Measurements from ENCODE around the gene EPHA2. TPM values are rescaled to one million over a fixed set of nuclear protein-coding genes. Genes with fewer than 3 reads are reported as not detected.
"Not testable (repeated sequence)": the region's sequence is repeated elsewhere in the genome, so short reads cannot be mapped to it uniquely, and the experiment has no call there.

The EPHA2 gene
- total and polyA plus RNA-seq, 12 donors = 7.8 to 25.1 (median 11.3) TPM

- no peaks in the 10 kb centered on the region for H3K4me1 ChIP-seq
- no peak for TF ChIP-seq CTCF (IDR thresholded peaks at IDR 0.05)
- H3K27me3 ChIP-seq = no peaks in the 10 kb centered on the region
- ATAC-seq (no peak), DNase-seq (no peak)
- no peak overlapping the region for H3K4me3 ChIP-seq
- WGBS, 2 donors = 39 to 64% methylated on average over 1 of the region's 1 CpG
- H3K9me3 ChIP-seq = no peaks in the 10 kb centered on the region
- intact Hi-C loops (cut with DNase I) = loop anchor here in 1 of 10 donors (5.0 kb wide), 1 partner anchor 43 kb away; no protein-coding TSS in a partner anchor
- H3K27ac ChIP-seq = no peak overlapping the region
- H3K36me3 ChIP-seq = peaks cover 0 to 38% (median 0%) of the 10 kb centered on the region in 9 donors
Observed at GRCh38 chr1:16199157-16199501, 43.3 kb upstream of the EPHA2 start.

- intact Hi-C loops (cut with DNase I) = loop anchor here in 1 of 10 donors (5.0 kb wide), 1 partner anchor 44 kb away; no protein-coding TSS in a partner anchor
- no peak overlapping the region for H3K27ac ChIP-seq
- H3K27me3 ChIP-seq = no peaks in the 10 kb centered on the region
- TF ChIP-seq CTCF (IDR thresholded peaks at IDR 0.05) = no peak
- H3K4me1 ChIP-seq = no peaks in the 10 kb centered on the region
- H3K9me3 ChIP-seq = no peaks in the 10 kb centered on the region
- H3K4me3 ChIP-seq = no peak overlapping the region
- peaks cover 0 to 38% (median 0%) of the 10 kb centered on the region in 9 donors for H3K36me3 ChIP-seq
- no peak for ATAC-seq
- 91 to 92% methylated on average over 8 of the region's 8 CpGs for WGBS, 2 donors
- no peak for DNase-seq
Observed at GRCh38 chr1:16198444-16199156, 42.7 kb upstream of the EPHA2 start.

- WGBS, 2 donors = 66 to 95% methylated on average over 2 to 3 of the region's 3 CpGs
- Histone ChIP-seq H3K4me1 (peaks cover 0 to 4% (median 0%) of the 10 kb centered on the region in 9 donors), H3K27me3 (no peaks in the 10 kb centered on the region), H3K4me3 (no peak overlapping the region), H3K27ac (no peak overlapping the region), H3K36me3 (peaks cover 0 to 30% (median 0%) of the 10 kb centered on the region in 9 donors), H3K9me3 (no peaks in the 10 kb centered on the region)
- ATAC-seq (no peak), DNase-seq (no peak)
- TF ChIP-seq CTCF (IDR thresholded peaks at IDR 0.05) = no peak
- intact Hi-C loops (cut with DNase I) = loop anchor here in 1 of 10 donors (5.0 kb wide), 1 partner anchor 45 kb away; no protein-coding TSS in a partner anchor
Observed at GRCh38 chr1:16196874-16197273, 41.0 kb upstream of the EPHA2 start.

GRCh38 chr1:16196139-16196538 lies 40.3 kb upstream of the EPHA2 start:
- peaks cover 0 to 24% (median 0%) of the 10 kb centered on the region in 9 donors for H3K36me3 ChIP-seq
- not testable (repeated sequence) for ATAC-seq, H3K4me1 ChIP-seq, H3K4me3 ChIP-seq, H3K27me3 ChIP-seq, DNase-seq, H3K27ac ChIP-seq, H3K9me3 ChIP-seq
- intact Hi-C loops (cut with DNase I) = loop anchor here in 1 of 10 donors (5.0 kb wide), 1 partner anchor 46 kb away; no protein-coding TSS in a partner anchor
- WGBS, 2 donors = 95 to 97% methylated on average over 4 of the region's 4 CpGs

- intact Hi-C loops (cut with DNase I) = loop anchor here in 1 of 10 donors (5.0 kb wide), 1 partner anchor 47 kb away; no protein-coding TSS in a partner anchor
- Histone ChIP-seq H3K9me3 (no peaks in the 10 kb centered on the region), H3K4me1 (peaks cover 0 to 9% (median 0%) of the 10 kb centered on the region in 9 donors), H3K36me3 (peaks cover 0 to 20% (median 0%) of the 10 kb centered on the region in 9 donors), H3K27me3 (no peaks in the 10 kb centered on the region), H3K27ac (no peak overlapping the region), H3K4me3 (no peak overlapping the region)
- no peak for DNase-seq
- ATAC-seq = no peak
- TF ChIP-seq CTCF (IDR thresholded peaks at IDR 0.05) = no peak
- WGBS, 2 donors = 90 to 98% methylated on average over 7 of the region's 7 CpGs
Observed at GRCh38 chr1:16195518-16195905, 39.6 kb upstream of the EPHA2 start.

All from heart right ventricle (tissue), 16 donors.